Activated CD8-positive, alpha-beta memory T cell treated with anti-CD3 and anti-CD28 coated beads, Interleukin-2, amount 50 U/mL, for 24 hours (primary cell): Measurements from ENCODE around the gene COL5A1.

Experiments used
- DNase-seq: peaks from one replicate; pipeline ENCODE4 v3.0.0-alpha.2; 2020; ENCODE audit errors: extremely low read depth

The COL5A1 gene

GRCh38 chr9:134766587-134766986, 125.0 kb downstream of the COL5A1 start:
- no peak for DNase-seq

DNA sequence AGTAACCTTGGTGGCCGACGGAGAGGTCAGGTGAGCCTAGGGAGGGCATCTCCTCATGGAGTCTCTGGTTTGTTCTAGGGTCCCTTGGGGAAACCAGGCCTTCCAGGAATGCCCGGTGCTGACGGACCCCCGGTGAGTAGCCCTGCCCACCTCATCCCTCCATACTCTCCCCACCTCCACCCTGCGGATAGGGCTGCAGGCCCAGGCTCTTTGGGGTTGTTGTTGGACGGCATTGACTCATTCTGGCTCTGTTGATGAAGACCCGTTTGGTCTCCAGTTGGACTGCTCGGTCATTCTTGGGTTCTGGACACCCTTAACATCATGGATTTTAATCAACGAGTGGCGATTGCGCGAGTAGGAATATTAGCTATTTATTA, 126.7 kb downstream of the COL5A1 start:
- no peak for DNase-seq

DNA sequence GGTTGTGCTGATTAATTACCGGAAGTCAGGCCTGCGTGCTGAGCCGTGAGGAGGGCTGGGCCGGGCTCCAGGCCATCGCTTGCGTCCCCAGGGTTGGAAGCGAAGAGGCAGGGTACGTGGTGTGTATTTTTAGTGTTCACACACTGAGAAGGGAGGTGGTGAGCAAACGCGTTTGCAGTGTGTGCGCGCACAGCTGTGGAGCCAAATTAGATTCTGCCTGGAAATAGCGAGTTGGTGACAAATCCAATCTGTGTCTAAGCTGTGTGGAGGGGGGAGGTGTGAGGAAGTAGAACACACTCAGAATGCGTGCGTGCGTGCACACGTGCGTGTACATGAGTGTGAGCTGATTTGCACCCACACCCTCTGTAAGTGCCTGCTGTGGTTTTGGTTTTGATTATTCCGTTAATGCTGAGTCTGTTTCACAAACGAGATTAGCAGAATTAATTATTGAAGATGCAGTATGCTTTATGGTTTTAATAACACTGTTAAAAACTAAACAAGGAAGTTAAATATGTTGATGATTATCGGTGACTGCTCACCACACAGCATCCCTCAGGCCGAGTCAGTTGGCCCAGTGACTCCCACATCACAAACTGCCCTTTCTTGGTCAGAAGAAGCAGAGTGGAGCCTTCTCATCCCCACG, 127.2 kb downstream of the COL5A1 start:
- DNase-seq, result no peak

DNA sequence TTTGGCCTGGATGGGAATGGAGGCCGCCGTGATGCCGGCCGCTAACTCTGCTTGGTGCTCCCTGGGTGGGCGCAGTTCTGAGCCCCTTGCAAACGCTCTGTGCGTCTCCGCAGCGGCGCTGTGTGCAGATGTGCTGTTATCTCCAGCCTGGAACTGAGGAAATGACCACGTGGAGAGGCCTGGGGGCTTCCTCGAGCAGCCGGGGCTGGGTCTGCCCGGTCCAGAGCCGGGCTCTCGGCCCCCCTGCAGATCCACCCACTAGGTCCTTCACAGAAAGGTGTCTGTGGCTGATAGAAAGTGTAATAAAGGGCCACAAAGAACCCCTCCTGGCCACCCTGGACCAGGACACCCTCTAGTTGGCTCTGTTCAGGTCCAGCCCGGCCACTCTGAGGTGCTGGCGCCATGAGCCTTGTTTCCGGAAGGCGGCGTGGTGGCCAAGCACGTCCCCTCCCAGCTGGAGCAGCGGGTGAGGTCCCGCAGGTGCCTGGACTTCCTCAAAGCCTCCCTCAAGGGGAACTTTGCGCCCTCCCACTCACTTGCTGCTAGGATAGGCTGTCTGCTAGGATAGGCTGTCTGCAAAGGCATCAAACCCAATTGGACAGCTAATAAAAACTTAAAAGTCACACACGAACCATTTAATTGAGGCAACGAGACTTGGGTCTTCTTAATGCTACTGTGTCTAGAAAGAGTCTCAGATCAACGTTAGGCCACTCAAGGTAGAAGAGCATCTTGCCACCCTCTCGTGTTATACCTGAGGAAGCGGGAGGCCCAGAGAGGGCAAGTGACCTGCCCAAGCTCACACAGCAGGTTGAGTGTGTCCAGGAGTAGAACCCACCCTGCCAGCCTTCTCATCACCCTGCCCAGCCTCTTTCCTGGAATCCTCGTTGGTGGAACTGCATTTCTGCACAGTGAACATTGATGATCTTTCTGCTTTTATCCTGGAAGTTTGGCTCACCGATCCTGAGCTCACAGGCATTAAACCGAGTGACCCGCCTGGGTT, 129.7 kb downstream of the COL5A1 start:
- no peak for DNase-seq

DNA sequence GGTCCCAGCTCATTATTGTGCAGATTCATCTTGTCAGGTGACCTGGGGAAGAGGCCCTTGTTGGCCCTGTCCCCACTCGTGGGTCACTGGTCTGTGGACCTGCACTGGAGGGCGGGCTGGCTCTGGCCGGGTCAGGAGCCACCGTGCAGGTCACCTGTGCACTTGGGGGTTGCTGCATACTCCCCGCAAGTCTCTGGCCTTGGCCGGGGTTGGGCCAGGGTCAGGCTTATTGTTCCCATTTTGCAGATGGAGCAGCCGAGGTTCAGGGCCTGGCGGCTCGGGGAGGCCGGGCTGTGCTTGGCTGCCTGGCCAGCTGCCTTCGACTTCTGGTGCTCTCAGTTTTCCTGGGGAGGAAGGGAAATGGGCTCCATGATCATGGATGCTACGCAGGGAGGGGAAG, 130.7 kb downstream of the COL5A1 start:
- DNase-seq, result no peak

- no peak for DNase-seq
Observed at GRCh38 chr9:134773842-134774241, 132.2 kb downstream of the COL5A1 start.

DNA sequence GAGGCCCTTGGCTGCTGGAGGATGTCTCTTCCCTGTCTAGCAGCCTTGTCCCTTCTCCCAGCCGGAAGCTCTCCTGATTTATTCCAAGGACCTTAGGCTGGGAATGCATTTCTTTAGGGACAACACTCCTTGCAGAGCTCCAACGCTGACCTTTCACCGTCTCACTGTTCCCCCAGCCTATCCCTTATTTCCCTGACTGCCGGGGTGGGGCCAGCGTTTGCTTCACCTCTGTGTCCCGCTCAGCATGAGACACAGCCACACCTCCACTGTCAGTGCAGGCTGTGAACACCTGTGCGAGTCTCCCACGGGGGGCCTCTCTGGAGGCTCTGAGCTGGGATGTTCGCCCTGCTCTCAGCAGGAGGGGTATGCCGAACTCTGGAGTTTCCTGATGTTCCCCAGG, 132.8 kb downstream of the COL5A1 start:
- no peak for DNase-seq

- DNase-seq, result no peak
Observed at GRCh38 chr9:134775081-134775951, 133.7 kb downstream of the COL5A1 start.

GRCh38 chr9:134776080-134776796, 134.6 kb downstream of the COL5A1 start:
- DNase-seq, result no peak

DNA sequence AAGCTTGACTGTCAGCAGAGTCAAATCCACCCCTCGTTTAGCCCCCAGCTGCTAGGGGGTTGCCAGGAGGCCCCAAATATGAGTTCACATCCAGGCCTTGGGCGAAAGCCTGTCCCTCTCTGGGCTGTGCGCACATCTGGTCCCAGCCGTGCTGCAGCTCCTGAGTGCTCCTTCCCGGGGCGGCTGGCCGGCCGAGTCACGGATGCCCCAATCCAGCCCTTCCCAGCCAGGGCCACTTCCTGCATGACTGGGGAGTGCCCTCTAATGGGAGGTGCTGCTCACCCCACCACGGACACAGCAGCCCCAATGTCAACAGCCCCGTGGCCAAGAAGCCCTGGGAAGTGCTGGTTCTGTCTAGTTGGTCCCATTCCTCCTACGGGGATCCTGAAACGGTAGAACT, 135.6 kb downstream of the COL5A1 start:
- DNase-seq, result no peak

- DNase-seq, result no peak
Observed at GRCh38 chr9:134778156-134778555, 136.6 kb downstream of the COL5A1 start.

DNA sequence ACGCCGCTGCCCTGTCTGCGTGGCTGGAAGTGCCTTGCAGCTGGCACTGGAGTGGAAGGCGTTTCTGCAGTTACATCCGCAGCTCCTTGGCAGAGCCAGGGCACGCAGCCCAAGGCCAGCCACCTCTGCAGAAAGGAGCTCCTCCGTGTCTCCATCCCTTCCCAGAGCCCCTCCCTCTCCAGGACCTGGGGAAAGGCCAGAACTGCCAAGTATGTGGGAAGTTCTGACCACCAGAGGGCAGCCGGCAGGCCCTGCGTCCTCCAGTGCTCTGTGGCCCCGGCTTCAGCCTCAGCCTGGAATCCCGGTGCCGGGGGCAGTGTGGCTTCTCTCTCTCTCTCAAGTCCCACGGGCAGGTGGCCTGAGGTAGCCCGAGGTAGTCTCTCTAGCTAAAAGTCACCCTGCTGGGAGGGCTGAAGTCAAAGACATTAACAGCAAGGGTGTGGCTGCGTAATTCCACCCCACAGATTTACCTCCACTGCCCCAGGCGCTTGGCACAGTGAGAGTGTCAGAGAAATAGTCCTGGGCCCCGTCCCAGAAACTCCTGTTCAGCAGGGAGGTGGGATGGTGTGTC, 137.3 kb downstream of the COL5A1 start:
- DNase-seq, result no peak

- no peak for DNase-seq
Observed at GRCh38 chr9:134779640-134780039, 138.0 kb downstream of the COL5A1 start.

GRCh38 chr9:134781591-134782302, 140.1 kb downstream of the COL5A1 start:
- DNase-seq, result no peak

DNA sequence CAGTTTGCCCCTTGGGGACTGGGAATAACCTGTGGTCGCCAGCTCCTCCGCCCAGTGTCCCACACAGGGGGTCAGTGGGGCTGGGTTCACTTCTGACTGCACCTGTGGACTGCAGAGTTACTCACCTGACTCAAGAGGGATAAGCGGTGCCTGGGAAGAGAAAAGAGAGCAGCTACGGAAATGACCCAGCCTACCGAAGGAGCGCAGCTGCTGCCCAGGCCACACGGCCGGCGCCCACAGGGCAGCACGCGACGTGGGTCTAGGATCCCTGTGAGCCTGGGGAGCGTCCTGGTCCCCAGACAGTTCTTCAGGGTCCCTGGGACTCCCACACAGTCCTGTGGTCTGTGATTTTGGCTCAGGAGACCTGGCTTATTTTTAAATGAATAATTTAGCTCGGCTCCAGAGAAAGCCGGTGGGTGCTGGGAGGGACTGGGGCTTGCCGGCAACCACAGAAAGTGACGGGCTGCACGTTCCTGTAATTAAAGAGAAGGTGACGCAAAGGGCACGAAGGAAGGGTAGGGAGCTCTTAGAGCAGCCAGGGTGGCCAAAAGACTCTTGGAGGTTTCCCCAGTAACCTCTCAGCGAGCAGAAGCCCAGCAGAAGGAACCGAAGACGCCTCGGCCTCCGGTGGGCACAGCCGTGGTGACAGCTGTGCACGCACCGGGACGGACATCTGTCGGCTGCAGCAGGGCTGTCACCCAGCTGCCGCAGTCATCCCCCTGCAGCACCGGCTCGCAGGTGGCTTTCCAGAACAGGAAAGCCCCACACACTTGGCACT, 141.5 kb downstream of the COL5A1 start:
- DNase-seq, result no peak

- no peak for DNase-seq
Observed at GRCh38 chr9:134783699-134784039, 142.1 kb downstream of the COL5A1 start.

- DNase-seq, result no peak
Observed at GRCh38 chr9:134784577-134785305, 143.1 kb downstream of the COL5A1 start.

DNA sequence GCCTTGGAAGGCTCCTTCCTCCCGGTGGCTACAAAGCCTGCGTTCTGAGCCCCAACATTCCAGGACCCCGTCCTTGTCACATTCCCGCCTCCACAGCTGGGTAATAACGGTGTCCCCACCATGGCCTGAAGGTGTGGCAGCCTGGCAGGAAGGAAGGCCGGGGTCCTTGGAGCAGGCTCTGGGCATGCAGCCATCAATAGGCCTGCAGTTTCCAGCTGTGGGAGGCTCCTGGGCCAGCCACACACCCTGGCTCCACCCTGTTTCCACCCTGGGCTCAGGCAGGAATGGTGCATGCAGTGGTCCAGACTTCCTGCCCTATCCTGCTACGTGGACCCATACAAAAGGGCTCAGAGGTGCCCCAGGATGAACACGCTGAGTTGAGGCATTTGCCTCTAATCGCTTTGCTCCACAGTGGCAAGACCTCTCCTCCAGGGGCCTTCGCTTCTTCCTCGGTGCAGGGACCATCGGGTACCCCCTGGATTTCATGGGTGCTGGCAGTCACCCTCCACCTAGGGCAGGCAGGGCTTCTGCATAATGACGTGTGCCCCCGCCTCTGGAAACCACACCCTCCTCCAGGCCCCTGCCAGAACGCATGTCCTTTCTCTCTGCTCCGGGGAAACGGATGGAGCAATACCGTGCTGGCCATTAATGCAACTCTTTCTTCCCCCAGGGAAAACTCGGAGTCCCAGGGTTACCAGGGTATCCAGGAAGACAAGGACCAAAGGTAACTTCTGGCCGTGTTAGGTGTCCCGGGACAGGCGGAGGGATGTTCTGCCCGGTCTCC, 143.9 kb downstream of the COL5A1 start:
- DNase-seq, result no peak
